GM21619 (cell line): ENCODE results near the gene ABCC8.

Experiments
- ATAC-seq: cut with Tn5 transposase; IDR thresholded peaks from one replicate; pipeline ENCODE4 v1.9.1; 2021; ENCODE audit not compliant: unreplicated experiment

The ABCC8 gene

GRCh38 chr11:17354601-17354991 is 122.0 kb downstream of the ABCC8 start:
- ATAC-seq, result peak; percentile 35

GRCh38 chr11:17353821-17354600 is 122.6 kb downstream of the ABCC8 start:
- no peak for ATAC-seq

- no peak for ATAC-seq
Observed at GRCh38 chr11:17352950-17353820, 123.5 kb downstream of the ABCC8 start.

DNA sequence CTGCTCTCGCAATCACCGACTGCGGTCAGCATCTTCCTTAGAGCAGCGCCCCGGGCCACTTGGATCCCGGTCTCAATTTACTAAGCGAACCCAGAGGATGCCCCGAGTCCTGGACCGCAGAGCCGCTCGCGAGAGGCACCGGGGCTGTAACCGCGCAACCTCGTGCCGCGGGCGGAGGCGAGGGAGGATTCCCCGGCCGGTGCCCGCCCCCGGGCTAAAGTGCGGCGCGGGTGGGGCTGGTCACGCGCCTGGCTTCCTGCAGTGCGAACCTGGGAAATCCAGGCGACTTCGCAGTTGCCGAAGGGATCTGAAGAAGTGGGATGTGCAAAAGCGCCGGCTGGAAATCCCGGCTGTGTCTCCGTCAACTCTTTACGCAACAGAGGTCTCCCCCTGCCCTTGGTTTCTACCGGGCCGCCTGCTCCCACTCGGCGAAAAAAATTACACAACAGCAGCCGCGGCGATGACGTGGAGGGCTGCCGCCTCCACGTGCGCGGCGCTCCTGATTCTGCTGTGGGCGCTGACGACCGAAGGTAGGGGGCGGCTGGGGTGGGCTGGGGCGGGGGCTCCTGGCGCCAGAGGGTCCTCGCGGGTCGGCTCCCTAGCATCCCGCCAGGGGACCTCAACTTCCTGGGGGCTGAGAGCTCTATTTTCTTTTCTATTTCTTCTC is 125.0 kb downstream of the ABCC8 start, which contains the start of gene NCR3LG1:
NCR3LG1 (plus strand) TSS at position 291 of the 667 bp plus-strand sequence; CDS start at position 461, 170 bp downstream.
- no peak for ATAC-seq

- no peak for ATAC-seq
Observed at GRCh38 chr11:17351172-17351509, 125.5 kb downstream of the ABCC8 start.

DNA sequence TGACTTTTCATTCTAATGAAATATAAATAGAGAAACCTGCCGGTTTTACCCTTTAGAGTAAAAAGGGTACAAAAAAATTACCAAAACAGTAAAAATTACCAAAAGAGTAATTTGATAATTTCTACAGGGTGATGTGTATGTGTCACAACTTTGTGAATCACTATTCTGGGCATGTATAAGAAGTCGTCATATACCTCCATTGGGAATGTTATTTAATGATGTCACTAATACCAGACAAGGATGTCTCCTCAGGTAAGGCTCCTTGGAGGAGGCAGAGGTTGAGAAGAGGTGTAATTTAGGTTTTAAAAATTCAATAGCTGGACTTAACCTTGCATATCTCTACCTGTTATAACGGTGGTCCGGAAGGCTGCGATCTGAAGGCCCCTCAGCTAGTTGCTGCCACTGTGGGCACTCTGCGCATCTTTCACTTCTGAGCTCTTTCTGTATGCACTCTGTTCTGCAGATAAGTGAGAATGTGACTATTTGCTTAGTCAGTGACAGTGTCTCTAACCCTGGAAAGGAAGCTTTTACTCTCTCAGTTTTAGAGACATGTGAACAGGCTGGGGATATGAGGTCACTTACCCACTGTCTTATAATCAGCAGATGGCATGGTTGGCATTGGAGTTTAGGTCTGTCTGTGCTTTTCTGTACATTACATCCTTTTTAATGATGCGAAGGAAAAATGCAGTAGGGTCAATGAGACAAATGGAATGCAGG is 126.0 kb downstream of the ABCC8 start:
- no peak for ATAC-seq

GRCh38 chr11:17347676-17348075 is 129.0 kb downstream of the ABCC8 start:
- ATAC-seq, result no peak

DNA sequence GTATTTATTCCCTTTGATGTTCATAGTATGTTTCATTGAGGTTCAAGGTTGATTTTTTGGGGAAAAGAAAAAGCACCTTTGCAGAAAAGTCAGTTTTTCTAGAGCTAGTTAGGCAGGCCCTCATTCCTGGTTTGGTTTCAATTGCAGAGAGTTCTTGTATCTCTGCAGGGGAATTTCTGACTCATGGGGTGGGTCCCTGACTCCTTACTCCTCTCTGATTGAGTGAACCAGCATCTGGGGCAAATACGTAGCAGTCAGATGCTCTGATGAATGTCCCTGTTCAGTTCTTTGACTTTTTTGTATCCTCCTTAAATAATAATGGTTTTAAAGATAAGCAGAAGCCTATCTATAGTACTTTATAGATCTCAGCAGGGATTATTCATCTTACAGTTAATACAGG is 132.7 kb downstream of the ABCC8 start:
- no peak for ATAC-seq

GRCh38 chr11:17343257-17343656 is 133.4 kb downstream of the ABCC8 start:
- no peak for ATAC-seq
